Stimulated activated CD4-positive, alpha-beta T cell treated with anti-CD3 and anti-CD28 coated beads, Interleukin-12 subunit alpha, Interleukin-12 subunit beta, amount 100 ng/mL, for 24 hours (primary cell): ENCODE measurements around the gene LMAN2L.

Experiments
- DNase-seq, 2 experiments: peaks; one replicate each; pipeline ENCODE4 v3.0.0-alpha.2; 2020; ENCODE audit warnings: low read depth in 2 of 2

The LMAN2L gene

DNA sequence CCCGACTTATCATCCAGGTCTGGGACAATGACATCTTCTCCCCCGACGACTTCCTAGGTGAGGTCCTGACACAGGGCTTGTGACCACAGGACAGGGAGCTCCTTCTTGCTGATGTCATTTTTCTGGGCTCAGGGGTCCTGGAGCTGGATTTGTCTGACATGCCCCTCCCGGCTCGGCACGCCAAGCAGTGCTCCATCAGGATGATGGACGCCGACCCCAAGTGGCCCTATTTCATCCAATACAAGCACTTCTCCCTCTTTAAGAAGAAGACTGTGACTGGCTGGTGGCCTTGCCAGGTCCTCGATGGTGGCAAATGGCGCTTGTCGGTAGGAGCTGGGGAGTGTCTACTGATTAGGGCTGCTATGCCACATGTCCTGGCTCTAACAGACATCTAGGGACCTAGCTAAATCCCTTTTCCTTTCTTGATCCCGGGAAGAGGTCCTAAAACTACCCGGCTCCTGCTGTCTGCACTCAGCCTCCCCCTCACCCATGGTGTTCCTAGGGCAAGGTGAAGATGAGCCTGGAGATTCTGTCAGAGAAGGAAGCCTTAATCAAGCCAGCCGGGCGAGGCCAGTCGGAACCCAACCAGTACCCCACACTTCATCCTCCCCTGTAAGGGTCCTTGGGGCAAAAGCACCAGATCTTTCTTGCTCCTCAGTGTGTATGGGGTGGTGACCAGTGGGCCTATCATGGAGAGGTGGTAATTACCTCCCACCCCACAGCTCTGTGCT, 36.7 kb downstream of the LMAN2L start:
- no peak for DNase-seq

DNA sequence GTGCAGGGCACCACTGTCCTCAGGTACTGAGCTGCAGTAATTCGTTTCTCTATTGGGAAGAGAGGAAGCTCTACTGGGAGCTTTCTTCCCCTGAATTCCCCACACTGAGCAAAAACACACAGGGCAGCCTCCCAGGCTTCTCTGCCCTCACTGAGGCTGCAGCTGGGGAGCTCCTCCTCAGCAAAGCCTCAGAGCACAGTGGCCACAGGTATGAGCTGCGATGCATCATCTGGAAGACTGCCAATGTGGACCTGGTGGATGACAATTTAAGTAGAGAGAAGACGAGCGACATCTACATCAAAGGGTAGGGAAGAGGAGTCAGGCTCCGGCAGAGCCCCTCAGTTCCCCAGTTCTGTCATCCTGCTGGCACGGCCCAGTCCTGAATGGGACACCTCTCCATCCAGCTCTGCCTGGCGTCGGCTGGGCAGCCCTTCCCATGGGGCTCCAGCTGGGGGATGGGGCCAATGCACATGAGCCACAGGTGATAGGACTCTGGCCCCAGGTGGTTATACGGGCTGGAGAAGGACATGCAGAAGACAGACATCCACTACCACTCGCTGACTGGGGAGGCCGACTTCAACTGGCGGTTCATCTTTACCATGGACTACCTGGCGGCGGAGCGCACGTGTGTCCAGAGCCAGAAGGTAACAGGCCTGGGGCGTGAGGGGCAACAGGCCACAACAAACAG, 37.6 kb downstream of the LMAN2L start:
- no peak for DNase-seq

DNA sequence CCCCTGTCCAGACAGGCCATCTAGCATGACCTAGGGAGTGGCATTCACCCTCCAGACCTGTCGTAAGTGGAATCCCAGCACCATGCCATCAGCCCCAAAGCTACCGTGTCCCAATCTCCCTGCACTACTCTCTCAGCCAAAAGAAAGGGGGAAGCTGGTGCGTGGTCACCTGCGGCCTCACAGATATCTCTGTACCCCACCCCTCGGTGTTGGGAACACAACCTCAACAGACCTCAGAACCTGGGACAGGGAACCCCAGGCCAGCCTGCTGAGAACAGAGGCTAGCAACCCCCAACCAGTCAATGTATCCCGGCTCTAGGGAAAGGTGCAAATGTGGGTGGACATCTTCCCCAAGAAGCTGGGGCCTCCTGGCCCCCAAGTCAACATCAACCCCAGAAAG, 38.2 kb downstream of the LMAN2L start:
- no peak for DNase-seq

DNA sequence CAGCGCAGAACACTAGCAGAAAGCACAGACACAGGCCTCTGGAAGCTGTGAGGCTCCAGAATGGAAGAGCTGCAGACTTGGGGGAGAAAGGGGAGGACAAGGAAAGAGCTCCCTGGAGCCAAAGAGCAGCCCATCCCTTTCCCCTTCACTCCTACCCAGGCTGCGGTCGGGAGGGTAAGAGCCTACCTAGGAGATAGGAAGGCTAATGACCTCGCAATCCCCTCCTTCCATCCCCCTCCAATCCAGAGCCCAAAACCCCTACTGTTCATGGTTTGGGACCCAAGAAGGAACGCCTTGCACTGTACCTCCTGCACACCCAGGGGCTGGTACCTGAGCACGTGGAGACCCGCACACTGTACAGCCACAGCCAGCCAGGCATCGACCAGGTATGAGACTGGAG, 39.8 kb downstream of the LMAN2L start:
- no peak for DNase-seq

- DNase-seq: no peak
These were observed 40.2 kb downstream of the LMAN2L start for GRCh38 chr2:96699621-96700020.

- DNase-seq: no peak
These were observed 40.8 kb downstream of the LMAN2L start for GRCh38 chr2:96699021-96699420.

DNA sequence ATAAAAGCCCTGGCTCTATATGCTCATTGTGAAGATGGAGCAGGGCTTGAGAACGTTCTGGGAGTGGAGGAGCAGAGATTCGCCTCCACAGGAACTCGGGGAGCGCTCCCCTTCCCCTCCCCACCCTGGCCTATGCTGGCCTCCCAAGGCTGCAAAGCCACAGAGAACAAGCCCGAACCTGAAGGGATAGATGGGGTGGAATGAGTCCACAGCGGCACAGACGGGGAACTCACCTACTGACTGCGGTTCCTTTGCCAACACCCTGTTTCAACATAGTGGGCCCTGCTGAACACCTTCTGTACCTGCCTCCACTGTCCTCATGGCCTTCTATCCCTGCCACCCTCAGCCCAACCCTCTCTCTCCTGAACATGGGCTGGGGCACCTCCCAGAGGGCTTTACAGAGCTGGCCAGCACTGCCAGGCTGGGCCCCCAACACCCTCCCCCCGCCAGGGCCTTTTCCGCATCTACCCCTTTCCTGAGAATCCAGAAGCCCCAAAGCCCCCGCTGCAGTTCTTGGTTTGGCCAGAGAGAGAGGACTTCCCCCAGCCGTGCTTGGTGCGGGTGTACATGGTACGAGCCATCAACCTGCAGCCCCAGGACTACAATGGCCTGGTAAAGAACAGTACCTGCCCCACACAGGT, 41.5 kb downstream of the LMAN2L start:
- no peak for DNase-seq

DNA sequence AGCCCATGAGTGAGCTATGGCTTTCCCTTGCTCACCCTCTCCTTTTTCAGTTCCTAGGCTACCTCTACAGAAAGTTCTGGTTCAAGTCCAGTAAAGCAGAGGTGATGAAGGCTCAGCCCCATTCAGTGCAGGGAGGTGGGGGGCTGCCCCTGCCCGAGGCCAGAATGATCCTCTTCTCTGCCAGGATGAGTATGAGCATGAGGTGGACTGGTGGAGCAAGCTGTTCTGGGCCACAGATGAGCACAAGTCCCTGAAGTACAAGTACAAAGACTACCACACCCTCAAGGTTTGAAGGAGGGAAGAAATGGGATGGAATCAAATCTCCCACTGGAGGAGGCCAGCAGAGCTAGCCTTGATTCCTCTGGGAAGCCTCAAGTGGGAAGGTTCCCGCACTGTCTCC, 42.4 kb downstream of the LMAN2L start:
- DNase-seq: no peak

GRCh38 chr2:96695602-96696001, 44.3 kb downstream of the LMAN2L start:
- DNase-seq: no peak

DNA sequence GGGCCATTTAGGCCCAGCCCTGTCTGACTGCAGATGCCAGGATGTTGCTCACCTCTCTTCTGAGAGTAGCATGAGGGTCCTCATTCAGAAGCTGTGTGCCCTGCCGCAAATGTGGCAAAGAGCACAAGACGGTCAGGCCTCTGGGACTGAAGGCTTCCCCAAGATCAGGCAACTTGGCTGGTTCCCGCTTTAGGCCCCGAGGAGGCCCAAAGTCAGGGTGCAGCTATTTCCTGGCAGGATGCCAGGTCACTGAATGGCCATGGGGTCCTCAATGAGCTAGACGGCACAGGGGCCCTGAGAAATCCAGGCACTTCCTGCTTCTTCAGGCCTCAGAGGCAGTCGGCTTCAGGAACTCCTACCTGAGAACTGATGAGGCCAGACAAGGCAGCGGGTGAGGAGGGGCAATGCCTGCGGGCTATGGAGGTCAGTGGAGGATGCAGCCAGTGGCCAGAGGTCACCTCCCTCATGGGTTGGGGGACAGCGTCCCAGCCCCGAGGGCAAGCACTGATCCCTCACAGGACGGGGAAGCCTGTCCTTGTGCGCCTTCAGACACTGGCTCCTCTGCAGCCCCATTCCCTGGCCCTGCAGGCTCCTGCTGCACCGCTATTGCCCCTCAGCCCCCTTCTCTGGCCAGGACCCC, 44.9 kb downstream of the LMAN2L start:
- no peak for DNase-seq

- DNase-seq: no peak
These were observed 45.6 kb downstream of the LMAN2L start for GRCh38 chr2:96694279-96694678.

- no peak for DNase-seq
These were observed 46.3 kb downstream of the LMAN2L start for GRCh38 chr2:96693286-96694200.

DNA sequence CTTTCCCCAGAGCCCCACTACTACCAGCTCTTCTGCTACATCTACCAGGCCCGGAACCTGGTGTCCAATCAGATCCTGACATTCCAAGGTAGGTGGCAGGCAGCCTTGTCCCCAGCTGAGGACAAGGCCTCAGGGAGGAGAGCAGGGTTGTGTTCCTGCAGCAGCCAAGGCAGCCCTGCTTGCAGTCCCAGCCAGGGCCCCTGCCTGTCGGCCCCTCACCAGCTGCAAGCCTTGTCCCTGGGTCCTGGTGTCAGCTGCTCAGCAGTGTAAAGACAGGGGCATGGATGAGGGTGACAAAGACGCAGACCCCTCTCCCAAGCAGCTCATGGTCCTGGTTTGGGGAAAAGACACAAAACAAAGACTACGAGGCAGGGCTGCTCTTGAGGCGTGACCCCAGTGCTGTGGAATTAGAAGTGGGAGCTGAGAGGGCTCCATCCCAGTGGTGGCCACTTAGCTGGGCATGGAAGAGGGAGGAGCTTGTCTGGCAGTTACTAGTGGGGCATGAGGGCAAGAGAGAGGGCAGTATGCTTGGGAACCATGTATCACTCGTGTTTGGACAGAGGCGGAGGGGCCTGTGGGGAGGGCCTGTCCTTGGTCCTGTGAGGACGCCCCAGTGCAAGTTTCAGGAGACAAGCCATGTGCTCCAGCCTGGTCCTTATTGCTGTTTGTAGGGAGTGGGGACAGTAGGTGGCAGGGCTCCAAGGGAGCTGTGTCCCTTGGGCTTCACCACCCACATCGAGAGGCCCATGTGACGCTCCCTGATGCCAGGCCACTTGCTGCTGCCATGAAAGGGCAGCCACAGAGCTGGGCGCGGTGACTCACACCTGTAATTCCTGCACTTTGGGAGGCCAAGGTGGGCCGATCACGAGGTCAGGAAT, 47.5 kb downstream of the LMAN2L start:
- DNase-seq: no peak

DNA sequence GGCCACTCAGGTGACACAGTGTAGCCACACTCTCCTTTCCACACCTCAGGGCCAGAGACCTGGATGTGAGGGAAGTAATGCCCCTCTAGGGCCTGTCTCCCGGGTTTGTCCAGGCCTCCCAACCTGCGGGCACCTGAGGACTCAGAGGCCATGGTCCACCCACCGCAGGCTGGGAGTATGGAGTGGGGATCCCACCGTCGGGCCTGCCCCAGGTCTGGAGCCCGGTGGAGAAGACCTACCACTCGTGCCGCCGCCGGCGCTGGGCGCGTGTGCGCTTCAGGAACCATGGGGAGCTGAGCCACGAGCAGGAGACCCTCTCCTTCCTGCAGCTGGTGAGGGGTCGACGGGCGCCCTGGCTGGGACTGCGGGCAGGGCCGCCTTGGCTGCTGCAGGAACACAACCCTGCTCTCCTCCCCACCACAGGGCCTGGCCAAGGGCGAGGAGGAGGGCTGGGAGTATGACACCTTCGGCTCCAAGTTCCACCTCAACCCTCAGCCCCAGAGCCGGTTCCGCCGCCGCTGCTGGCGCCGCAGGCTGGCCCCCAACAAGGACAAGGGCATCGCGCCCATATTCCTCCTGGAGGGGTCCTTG, 48.7 kb downstream of the LMAN2L start:
- DNase-seq: no peak

- DNase-seq: no peak
These were observed 49.4 kb downstream of the LMAN2L start for GRCh38 chr2:96690306-96691021.

DNA sequence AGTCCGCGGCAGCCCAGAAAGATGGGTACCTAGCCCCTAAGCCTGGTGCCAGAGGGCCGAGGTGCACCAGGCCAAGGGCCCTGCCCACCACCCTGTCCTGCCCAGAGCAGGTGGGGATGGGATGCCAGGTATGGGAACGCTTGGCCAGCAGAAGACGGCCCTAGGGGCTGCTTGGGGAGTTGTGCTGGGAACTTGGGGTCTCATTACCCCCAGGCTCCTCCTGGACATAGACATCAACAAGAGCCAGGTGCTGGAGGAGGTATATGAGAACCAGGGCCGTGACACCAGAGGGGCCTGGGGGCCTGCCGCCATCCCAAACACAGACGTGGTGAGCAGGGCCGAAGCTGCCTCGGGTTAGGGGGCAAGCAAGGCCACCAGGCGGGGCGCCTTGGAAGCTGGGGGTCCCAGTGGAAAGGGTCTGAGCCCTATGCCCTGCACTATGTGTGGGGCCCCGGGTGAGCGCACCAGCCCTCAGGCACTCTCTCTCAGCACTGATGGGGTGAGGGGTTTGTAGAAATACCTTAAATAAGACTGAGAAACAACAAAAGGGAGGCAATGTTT, 50.4 kb downstream of the LMAN2L start:
- no peak for DNase-seq

- DNase-seq: no peak
These were observed 51.0 kb downstream of the LMAN2L start for GRCh38 chr2:96688649-96689430.
